ENCODE data around the gene PSMG2. TPM values are rescaled to one million over a fixed set of nuclear protein-coding genes. Genes with fewer than 3 reads are reported as not detected.

The PSMG2 gene
- total RNA-seq, 2 donors from 2014 or later, result 72.1 to 80.5 TPM

DNA sequence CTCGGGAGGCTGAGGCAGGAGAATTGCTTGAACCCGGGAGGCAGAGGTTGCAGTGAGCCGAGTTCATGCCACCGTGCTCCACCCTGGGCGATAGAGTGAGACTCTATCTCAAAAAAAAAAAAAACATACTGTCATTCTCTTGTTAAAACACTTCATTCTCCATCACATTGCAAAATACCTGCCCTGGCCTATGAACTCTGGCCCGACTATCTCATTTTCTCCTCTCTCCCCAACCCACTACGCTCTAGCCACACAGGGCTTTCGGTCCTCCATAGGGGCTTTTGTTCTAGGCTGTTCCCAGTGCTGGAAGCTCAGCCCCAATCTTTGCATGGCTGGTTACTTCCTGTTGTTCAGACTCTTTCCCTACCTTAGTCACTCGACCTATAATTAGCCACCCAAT is 10.6 kb upstream of the PSMG2 start:
- Mint-ChIP-seq H3K27ac (no peak overlapping the region), H3K4me3 (no peak overlapping the region), H3K4me1 (ENCODE audit: low read depth in 2 of 2) (peaks cover 3 to 6% of the 10 kb centered on the region in 2 donors), H3K9me3 (no peaks in the 10 kb centered on the region), H3K27me3 (no peaks in the 10 kb centered on the region), H3K36me3 (peaks cover 6% of the 10 kb centered on the region)
- no peak for DNase-seq (ENCODE audit: low spot score)
- ATAC-seq, result no peak

DNA sequence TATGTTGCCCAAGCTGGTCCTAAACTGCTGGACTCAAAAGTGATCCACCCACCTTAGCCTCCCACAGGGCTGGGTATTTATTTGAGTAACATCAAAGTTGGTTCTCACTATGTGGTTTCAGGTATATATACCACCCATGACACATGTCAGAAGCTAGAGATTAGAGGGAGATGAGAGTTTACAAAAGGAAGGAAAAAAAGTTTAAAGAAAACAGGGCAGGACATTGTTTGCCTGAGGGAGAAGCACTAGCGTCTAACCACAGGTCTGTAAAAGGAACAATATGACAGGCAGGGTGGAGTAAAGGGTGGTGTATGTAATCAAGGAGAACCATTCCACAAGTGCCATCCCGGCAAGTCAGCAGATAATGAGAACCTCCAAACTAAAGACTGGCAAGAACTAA is 8.8 kb upstream of the PSMG2 start:
- Mint-ChIP-seq H3K27me3 (no peaks in the 10 kb centered on the region), H3K36me3 (peaks cover 6% of the 10 kb centered on the region), H3K4me1 (ENCODE audit: low read depth in 2 of 2) (peaks cover 3 to 6% of the 10 kb centered on the region in 2 donors), H3K27ac (no peak overlapping the region), H3K9me3 (no peaks in the 10 kb centered on the region), H3K4me3 (no peak overlapping the region)
- no peak for DNase-seq (ENCODE audit: low spot score)
- ATAC-seq, result no peak

- Mint-ChIP-seq H3K27ac (no peak overlapping the region), H3K4me1 (ENCODE audit: low read depth in 2 of 2) (peaks cover 24 to 32% of the 10 kb centered on the region in 2 donors)
- ATAC-seq, result no peak
Measured at GRCh38 chr18:12699747-12700146, 3.1 kb upstream of the PSMG2 start.

DNA sequence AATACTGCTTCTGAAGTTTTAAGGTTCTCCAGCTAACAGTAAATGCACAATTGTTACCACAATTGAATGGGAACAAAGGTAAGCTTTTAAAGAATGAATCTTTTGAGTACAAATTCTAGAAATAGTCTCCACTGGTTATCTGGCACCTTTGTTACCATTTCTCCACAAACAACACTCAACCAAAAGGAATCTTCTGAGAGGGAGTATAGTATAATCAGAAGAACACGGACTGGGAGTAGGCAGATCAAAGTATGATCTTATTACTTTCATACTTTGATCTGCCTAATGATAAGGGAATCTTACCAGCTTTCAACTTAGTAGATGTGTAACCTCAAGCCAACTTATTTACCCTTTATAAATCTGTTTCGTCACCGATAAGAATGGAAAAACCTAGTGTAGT is 1.7 kb upstream of the PSMG2 start:
- H3K27ac Mint-ChIP-seq, result peak overlapping the region; percentile 80 to 98
- H3K9me3 Mint-ChIP-seq, result no peaks in the 10 kb centered on the region
- H3K4me1 Mint-ChIP-seq (ENCODE audit: low read depth in 2 of 2), result peaks cover 32 to 43% of the 10 kb centered on the region in 2 donors
- no peaks in the 10 kb centered on the region for H3K27me3 Mint-ChIP-seq
- H3K4me3 Mint-ChIP-seq, result peak overlapping the region; percentile 96
- H3K36me3 Mint-ChIP-seq, result peaks cover 8% of the 10 kb centered on the region
- no peak for DNase-seq (ENCODE audit: low spot score)
- no peak for ATAC-seq

More at GRCh38 chr18:12699747-12700146, 3.1 kb upstream of the PSMG2 start:
- no peak for DNase-seq (ENCODE audit: low spot score)
- H3K4me3 Mint-ChIP-seq, result no peak overlapping the region
- no peaks in the 10 kb centered on the region for H3K9me3 Mint-ChIP-seq
- no peaks in the 10 kb centered on the region for H3K27me3 Mint-ChIP-seq
- H3K36me3 Mint-ChIP-seq, result peaks cover 8% of the 10 kb centered on the region

- no peak for DNase-seq (ENCODE audit: low spot score)
- Mint-ChIP-seq H3K9me3 (no peaks in the 10 kb centered on the region), H3K36me3 (peaks cover 17% of the 10 kb centered on the region), H3K4me1 (ENCODE audit: low read depth in 2 of 2) (peaks cover 32 to 43% of the 10 kb centered on the region in 2 donors), H3K4me3 (peak overlapping the region; percentile 96), H3K27ac (peak overlapping the region; percentile 80 to 98), H3K27me3 (no peaks in the 10 kb centered on the region)
- peak; percentile 72 to 81 for ATAC-seq
Measured at GRCh38 chr18:12703096-12703567, 290 bp downstream of the PSMG2 start.

DNA sequence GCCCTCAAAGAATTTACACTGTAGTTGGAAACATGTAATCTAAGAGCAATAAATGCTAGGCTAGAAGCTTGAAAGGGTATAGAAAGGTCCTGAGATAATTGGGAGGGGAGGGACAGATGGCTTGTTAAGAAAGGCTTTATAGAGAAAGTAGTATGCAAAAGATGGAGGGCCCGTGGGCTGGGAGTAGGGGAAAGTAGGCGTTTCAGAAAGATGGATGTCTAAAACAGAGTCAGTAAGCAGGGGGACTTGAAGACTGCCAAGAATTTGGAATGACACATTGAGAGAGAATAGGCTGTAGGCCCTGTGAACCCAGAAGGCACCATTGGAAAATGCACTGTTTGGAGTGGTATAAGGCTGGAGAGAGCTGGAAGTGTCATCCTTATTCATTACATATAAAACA is 822 bp downstream of the PSMG2 start:
- DNase-seq (ENCODE audit: low spot score) (no peak), ATAC-seq (no peak)
- peaks cover 17% of the 10 kb centered on the region for H3K36me3 Mint-ChIP-seq
- H3K9me3 Mint-ChIP-seq, result no peaks in the 10 kb centered on the region
- peak overlapping the region; percentile 80 to 98 for H3K27ac Mint-ChIP-seq
- no peaks in the 10 kb centered on the region for H3K27me3 Mint-ChIP-seq
- peaks cover 32 to 43% of the 10 kb centered on the region in 2 donors for H3K4me1 Mint-ChIP-seq (ENCODE audit: low read depth in 2 of 2)
- peak overlapping the region; percentile 96 for H3K4me3 Mint-ChIP-seq

GRCh38 chr18:12711446-12711845 is 8.6 kb downstream of the PSMG2 start:
- H3K27ac Mint-ChIP-seq, result no peak overlapping the region
- no peaks in the 10 kb centered on the region for H3K9me3 Mint-ChIP-seq
- DNase-seq (ENCODE audit: low spot score) (no peak), ATAC-seq (no peak)
- H3K27me3 Mint-ChIP-seq, result no peaks in the 10 kb centered on the region
- no peak overlapping the region for H3K4me3 Mint-ChIP-seq
- H3K4me1 Mint-ChIP-seq (ENCODE audit: low read depth in 2 of 2), result peaks cover 4% of the 10 kb centered on the region in 2 donors
- peaks cover 19% of the 10 kb centered on the region for H3K36me3 Mint-ChIP-seq

DNA sequence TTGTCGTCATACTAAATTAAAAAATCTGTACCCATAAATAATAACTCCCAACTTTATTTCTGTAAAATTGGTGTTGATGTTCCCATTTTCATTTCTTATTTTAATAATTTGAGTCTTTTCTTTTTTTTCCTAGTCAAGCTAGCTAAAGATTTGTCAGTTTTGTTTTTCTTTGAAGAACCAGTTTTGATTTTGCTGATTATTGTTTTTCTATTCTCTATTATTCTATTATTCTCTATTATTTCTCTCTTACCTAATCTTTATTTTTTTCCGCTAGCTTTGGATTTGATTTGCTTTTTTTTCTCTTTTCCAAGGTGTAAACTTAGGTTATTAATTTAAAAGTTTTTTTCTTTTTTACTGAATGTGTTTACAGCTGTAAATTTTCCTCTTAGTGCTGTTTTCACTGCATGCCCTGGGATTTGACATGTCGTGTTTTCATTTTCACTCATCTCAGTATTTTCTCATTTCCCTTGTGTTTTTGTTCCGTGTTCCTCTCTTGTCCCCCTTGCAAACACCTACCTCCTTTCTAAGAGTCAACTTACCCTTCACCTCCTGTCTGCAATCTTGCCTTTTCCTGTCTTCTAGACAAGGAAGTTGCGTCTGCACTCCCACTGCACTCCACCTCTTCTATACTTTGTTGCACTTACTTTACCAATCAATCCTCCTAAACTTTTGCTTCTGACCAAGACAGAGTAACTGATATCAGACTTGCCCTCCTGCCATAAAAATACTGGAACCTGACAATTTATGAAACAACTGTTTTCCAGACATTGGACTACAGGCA is 18.8 kb downstream of the PSMG2 start:
- H3K4me1 Mint-ChIP-seq (ENCODE audit: low read depth in 2 of 2), result peaks cover 6 to 11% of the 10 kb centered on the region in 2 donors
- no peaks in the 10 kb centered on the region for H3K27me3 Mint-ChIP-seq
- H3K27ac Mint-ChIP-seq, result peak overlapping the region in 1 of 2 donors; percentile 13
- peaks cover 18% of the 10 kb centered on the region for H3K36me3 Mint-ChIP-seq
- no peak overlapping the region for H3K4me3 Mint-ChIP-seq
- no peaks in the 10 kb centered on the region for H3K9me3 Mint-ChIP-seq
- ATAC-seq (no peak), DNase-seq (ENCODE audit: low spot score) (no peak)

- ATAC-seq (no peak), DNase-seq (ENCODE audit: low spot score) (no peak)
- H3K27me3 Mint-ChIP-seq, result no peaks in the 10 kb centered on the region
- peaks cover 12% of the 10 kb centered on the region for H3K36me3 Mint-ChIP-seq
- peaks cover 12 to 15% of the 10 kb centered on the region in 2 donors for H3K4me1 Mint-ChIP-seq (ENCODE audit: low read depth in 2 of 2)
- no peak overlapping the region for H3K27ac Mint-ChIP-seq
- H3K4me3 Mint-ChIP-seq, result no peak overlapping the region
- no peaks in the 10 kb centered on the region for H3K9me3 Mint-ChIP-seq
Measured at GRCh38 chr18:12722731-12723130, 19.9 kb downstream of the PSMG2 start.

GRCh38 chr18:12726331-12726730 is 23.5 kb downstream of the PSMG2 start:
- peaks cover 7% of the 10 kb centered on the region for H3K36me3 Mint-ChIP-seq
- no peaks in the 10 kb centered on the region for H3K27me3 Mint-ChIP-seq
- DNase-seq (ENCODE audit: low spot score) (no peak), ATAC-seq (no peak)
- H3K9me3 Mint-ChIP-seq, result no peaks in the 10 kb centered on the region
- H3K4me3 Mint-ChIP-seq, result no peak overlapping the region
- peak overlapping the region in 1 of 2 donors; percentile 51 for H3K27ac Mint-ChIP-seq
- H3K4me1 Mint-ChIP-seq (ENCODE audit: low read depth in 2 of 2), result peaks cover 12 to 19% of the 10 kb centered on the region in 2 donors

DNA sequence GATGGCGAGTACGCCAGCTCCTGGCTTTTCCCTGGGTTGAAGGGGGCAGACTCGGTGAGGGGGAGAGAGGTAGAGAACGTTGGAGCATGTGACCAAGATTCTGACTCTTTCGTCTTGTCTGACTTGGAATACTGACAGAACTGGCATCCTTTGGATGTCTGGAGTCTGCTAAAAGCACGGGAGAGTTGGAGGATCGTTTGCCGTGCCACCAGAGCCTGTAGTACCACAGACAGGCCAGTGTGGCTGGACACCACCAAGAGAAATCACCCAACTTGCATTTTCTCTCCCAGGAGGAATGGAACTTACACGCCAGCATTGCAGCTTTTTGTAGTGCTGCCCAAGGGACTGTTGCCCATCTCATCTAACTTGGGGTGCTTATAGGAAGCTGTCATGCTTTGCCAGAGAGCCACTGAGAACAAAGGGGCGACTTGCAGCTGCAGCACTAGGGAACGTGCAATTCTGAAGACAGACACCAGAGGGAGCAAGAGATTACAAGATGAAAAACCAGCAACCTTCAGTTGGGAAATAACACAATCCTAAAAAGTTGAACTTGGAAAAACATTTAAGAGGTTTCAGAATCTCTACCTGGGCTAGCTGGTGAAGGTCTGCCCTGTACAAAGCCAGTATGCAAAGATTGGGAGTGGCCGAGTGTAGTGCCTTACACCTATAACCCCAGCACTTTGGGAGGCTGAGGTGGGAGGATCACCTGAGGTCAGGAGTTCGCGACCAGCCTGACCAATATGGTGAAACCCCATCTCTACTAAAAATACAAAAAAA is 24.1 kb downstream of the PSMG2 start:
- ATAC-seq, result peak; percentile 59 to 66
- H3K36me3 Mint-ChIP-seq, result peaks cover 3% of the 10 kb centered on the region
- H3K27me3 Mint-ChIP-seq, result no peaks in the 10 kb centered on the region
- peak overlapping the region in 1 of 2 donors; percentile 51 for H3K27ac Mint-ChIP-seq
- H3K9me3 Mint-ChIP-seq, result no peaks in the 10 kb centered on the region
- no peak overlapping the region for H3K4me3 Mint-ChIP-seq
- H3K4me1 Mint-ChIP-seq (ENCODE audit: low read depth in 2 of 2), result peaks cover 9 to 16% of the 10 kb centered on the region in 2 donors
- no peak for DNase-seq (ENCODE audit: low spot score)

GRCh38 chr18:12737243-12737902 is 34.5 kb downstream of the PSMG2 start:
- Mint-ChIP-seq H3K27ac (no peak overlapping the region), H3K4me3 (no peak overlapping the region), H3K27me3 (no peaks in the 10 kb centered on the region), H3K9me3 (no peaks in the 10 kb centered on the region), H3K36me3 (no peaks in the 10 kb centered on the region), H3K4me1 (ENCODE audit: low read depth in 2 of 2) (peaks cover 0 to 1% of the 10 kb centered on the region in 2 donors)
- ATAC-seq, result no peak
- DNase-seq (ENCODE audit: low spot score), result no peak

- H3K27ac Mint-ChIP-seq, result no peak overlapping the region
- no peaks in the 10 kb centered on the region for H3K36me3 Mint-ChIP-seq
- DNase-seq (ENCODE audit: low spot score) (no peak), ATAC-seq (no peak)
- no peaks in the 10 kb centered on the region for H3K9me3 Mint-ChIP-seq
- H3K4me1 Mint-ChIP-seq (ENCODE audit: low read depth in 2 of 2), result peaks cover 0 to 11% of the 10 kb centered on the region in 2 donors
- H3K27me3 Mint-ChIP-seq, result no peaks in the 10 kb centered on the region
- H3K4me3 Mint-ChIP-seq, result no peak overlapping the region
Measured at GRCh38 chr18:12741351-12741750, 38.5 kb downstream of the PSMG2 start.
